ENCODE data around the gene AZI2. TPM values are rescaled to one million over a fixed set of nuclear protein-coding genes. Genes with fewer than 3 reads are reported as not detected.

Gene AZI2
- total and polyA plus RNA-seq, 2 experiments from 2014 or later: 24.5 to 28.6 TPM

- TF ChIP-seq REST (IDR thresholded peaks at IDR 0.05; ENCODE audit: unreplicated experiment): no peak
- TF ChIP-seq, protein P1, sequence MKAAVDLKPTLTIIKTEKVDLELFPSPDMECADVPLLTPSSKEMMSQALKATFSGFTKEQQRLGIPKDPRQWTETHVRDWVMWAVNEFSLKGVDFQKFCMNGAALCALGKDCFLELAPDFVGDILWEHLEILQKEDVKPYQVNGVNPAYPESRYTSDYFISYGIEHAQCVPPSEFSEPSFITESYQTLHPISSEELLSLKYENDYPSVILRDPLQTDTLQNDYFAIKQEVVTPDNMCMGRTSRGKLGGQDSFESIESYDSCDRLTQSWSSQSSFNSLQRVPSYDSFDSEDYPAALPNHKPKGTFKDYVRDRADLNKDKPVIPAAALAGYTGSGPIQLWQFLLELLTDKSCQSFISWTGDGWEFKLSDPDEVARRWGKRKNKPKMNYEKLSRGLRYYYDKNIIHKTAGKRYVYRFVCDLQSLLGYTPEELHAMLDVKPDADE (IDR thresholded peaks at IDR 0.05): no peak
- no peak for TF ChIP-seq POLR2AphosphoS5 (IDR thresholded peaks at IDR 0.05; ENCODE audit: low read depth)
- TF ChIP-seq JUNB (IDR thresholded peaks at IDR 0.05; ENCODE audit: unreplicated experiment): no peak
- TF ChIP-seq CTCF (conservative IDR thresholded peaks at IDR 0.05; ENCODE audit: low read depth in 2 of 2): no peak
These were observed 11.4 kb downstream of the AZI2 start (continued) for GRCh38 chr3:28337230-28337629.

DNA sequence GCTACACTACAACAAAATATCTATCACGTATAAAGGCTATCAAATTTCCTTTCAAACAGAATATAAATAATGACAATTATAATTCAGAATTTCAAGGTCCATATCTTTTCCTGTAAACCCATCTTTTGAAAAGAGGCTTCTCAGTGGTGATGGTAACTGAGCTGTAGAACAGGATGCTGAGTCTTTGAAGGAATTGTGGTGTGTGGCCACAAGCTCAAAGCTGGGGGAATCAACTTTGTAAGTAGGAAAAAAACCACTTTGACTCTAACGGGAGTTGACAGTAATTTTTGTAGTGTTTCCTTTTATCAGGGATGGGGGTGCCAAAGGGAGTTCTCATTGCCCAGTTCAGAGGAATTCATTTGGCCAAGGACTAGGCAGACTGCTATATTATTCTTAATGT is 13.4 kb downstream of the AZI2 start:
- no peaks in the 10 kb centered on the region for H3K9me2 ChIP-seq (ENCODE audit: insufficient read depth)
- no peak for DNase-seq (ENCODE audit: low spot score)
- no peaks in the 10 kb centered on the region for H4K20me1 ChIP-seq (replicated peaks; ENCODE audit: insufficient read depth)
- H3K36me3 ChIP-seq (ENCODE audit: insufficient read depth): no peaks in the 10 kb centered on the region; the same call in 1 of the 2 replicates
- H3K79me2 ChIP-seq (replicated peaks; ENCODE audit: insufficient read depth): no peaks in the 10 kb centered on the region
- Mint-ChIP-seq H3K4me3 (no peak overlapping the region), H3K9me3 (no peaks in the 10 kb centered on the region), H3K27ac (no peak overlapping the region; the same call in 1 of the 2 replicates), H3K27me3 (ENCODE audit: insufficient read depth, low read depth, poor library complexity) (no peaks in the 10 kb centered on the region), H3K4me1 (no peaks in the 10 kb centered on the region), H3K36me3 (ENCODE audit: low read depth) (peaks cover 2% of the 10 kb centered on the region; the same call in 1 of the 3 replicates)
- no peak overlapping the region for H2AFZ ChIP-seq
- ATAC-seq: no peak
- H3K4me2 ChIP-seq: no peak overlapping the region
- no peak overlapping the region for H3K4me3 ChIP-seq
- no peaks in the 10 kb centered on the region for H3K27me3 ChIP-seq (ENCODE audit: insufficient read depth)
- no peak overlapping the region; the same call in 1 of the 2 replicates for H3K27ac ChIP-seq (ENCODE audit: low read depth)
- H3F3A ChIP-seq (replicated peaks; ENCODE audit: low read depth): no peaks in the 10 kb centered on the region
- no peaks in the 10 kb centered on the region for H3K4me1 ChIP-seq (ENCODE audit: insufficient read depth)
- TF ChIP-seq EZH2phosphoT487 (IDR thresholded peaks at IDR 0.05; ENCODE audit: unreplicated experiment): no peak
- TF ChIP-seq ZNF114 (CRISPR knock-in tag; IDR thresholded peaks at IDR 0.05): no peak
- no peak for TF ChIP-seq POLR2AphosphoS5 (IDR thresholded peaks at IDR 0.05; ENCODE audit: low read depth)
- no peak for TF ChIP-seq STAT1 (IDR thresholded peaks at IDR 0.05; ENCODE audit: unreplicated experiment)
- no peak for TF ChIP-seq NANOG (IDR thresholded peaks at IDR 0.05; ENCODE audit: borderline replicate concordance)
- no peak for TF ChIP-seq EZH2 (IDR thresholded peaks at IDR 0.05; ENCODE audit: low read depth, unreplicated experiment)
- TF ChIP-seq CTCF (conservative IDR thresholded peaks at IDR 0.05; ENCODE audit: low read depth in 2 of 2): no peak
- TF ChIP-seq REST (IDR thresholded peaks at IDR 0.05; ENCODE audit: unreplicated experiment): no peak
- TF ChIP-seq JUNB (IDR thresholded peaks at IDR 0.05; ENCODE audit: unreplicated experiment): no peak

Measured in GM23338 (cell line).